Breast epithelium (tissue), 3 donors: ENCODE data around the gene JPH3.

ENCODE experiments used
- POLR2A ChIP-seq: fragments of 450-650 bp; IDR thresholded peaks from one replicate; pipeline ENCODE4 v1.6.1; 2016; ENCODE audit warnings: antibody characterized with exemption, mild to moderate bottlenecking, moderate library complexity
- POLR2AphosphoS5 ChIP-seq, 3 donors: sonication (generic); formaldehyde crosslinking; IDR thresholded peaks; one replicate each; pipeline ENCODE4 v1.6.1; 2017; ENCODE audit warnings: antibody characterized with exemption in 3 of 3
- TF ChIP-seq, protein P1 (sequence below), 3 donors: fragments of 450-650 bp; IDR thresholded peaks; one replicate each; pipeline ENCODE4 v1.5.1; 2016 to 2017; ENCODE audit warnings: antibody characterized with exemption in 3 of 3, mild to moderate bottlenecking in 3 of 3, moderate library complexity in 3 of 3

DNA sequence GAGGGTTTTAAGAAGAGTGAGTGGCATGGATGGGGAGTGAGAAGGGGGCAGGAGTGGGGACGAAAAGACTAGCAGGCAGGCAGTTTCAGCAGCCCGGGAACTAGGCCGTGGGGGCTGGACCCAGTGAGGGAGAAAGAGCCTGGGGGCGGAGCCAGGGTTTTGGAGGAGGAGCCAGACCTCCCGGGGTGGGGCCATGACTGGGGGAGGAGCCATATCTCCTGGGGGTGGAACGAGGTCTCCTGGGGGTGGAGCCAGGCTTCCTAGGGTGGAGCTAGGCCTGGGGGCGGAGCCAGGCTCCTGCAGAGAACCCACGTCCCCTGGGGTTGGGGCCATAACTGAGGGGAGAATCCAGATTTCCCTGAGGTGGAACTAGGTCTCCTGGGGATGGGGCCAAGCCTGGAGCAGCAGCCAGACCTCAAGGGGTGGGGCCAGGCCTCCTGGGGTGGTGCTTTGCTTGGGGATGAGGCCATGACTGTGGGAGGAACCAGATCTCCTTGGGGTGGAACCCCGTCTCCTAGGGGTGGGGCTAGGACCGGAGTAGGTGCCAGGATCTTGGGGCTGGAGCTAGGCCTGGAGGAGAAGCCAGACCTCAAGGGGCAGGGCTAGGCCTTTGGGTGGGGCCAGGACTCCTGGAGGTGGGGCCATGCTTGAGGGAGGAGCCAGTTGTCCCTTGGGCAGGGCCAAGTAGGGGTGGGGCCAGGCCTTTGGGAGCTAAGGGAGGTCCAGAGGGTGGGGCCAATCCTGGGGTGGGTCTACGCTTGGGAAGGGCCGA, 41.7 kb upstream of the JPH3 start:
- TF ChIP-seq, protein P1, sequence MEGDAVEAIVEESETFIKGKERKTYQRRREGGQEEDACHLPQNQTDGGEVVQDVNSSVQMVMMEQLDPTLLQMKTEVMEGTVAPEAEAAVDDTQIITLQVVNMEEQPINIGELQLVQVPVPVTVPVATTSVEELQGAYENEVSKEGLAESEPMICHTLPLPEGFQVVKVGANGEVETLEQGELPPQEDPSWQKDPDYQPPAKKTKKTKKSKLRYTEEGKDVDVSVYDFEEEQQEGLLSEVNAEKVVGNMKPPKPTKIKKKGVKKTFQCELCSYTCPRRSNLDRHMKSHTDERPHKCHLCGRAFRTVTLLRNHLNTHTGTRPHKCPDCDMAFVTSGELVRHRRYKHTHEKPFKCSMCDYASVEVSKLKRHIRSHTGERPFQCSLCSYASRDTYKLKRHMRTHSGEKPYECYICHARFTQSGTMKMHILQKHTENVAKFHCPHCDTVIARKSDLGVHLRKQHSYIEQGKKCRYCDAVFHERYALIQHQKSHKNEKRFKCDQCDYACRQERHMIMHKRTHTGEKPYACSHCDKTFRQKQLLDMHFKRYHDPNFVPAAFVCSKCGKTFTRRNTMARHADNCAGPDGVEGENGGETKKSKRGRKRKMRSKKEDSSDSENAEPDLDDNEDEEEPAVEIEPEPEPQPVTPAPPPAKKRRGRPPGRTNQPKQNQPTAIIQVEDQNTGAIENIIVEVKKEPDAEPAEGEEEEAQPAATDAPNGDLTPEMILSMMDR (IDR thresholded peaks at IDR 0.05): no peak
- TF ChIP-seq POLR2A (no peak), POLR2AphosphoS5 (IDR thresholded peaks at IDR 0.05) (no peak)
